Measurements from ENCODE around the gene CHTF8.

The CHTF8 gene

GRCh38 chr16:69113216-69113615, 19.2 kb downstream of the CHTF8 start:
- DNase-seq (ENCODE audit: low read depth in 3 of 3) = no peak

DNA sequence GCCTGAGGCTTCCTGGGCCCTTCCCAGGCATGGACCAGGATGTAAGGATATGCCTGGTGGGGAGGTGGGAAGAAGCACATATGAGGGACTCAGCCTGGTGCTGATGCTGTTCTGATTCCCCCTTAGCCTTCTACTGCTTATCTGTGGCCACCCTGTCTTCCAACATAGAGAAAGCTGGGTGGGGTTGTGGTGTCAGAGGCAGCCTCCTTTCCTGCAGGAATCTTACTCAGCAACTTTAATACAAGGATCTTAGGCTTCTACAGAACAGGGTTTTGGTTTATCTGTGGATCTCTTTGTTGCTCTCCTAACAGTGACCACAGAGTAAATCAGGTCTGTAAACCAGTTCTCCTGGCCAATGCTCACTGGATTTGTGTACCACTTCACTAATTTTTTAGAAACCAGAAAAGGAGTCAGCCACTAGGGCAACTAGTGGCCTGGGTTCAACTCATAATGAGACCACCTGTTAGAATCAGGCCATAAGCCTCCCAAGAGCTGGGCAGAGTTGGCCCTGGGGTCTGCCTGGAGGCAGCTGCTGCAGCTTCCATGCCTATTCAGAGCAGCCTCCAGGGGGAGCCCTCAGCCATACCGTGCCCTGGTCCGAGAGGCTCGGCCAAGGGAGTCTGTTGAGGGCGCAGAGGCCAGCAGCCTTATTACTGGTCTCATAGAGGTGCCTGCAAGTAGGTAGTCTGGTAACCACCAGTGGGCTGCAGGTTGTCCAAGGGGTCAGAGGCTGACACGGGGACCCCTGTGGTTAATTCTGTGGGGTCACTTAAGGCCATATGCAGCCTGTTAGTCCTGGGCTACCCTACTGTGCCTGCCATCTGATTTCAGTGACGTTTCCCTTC, 19.9 kb downstream of the CHTF8 start:
- peak in 2 of 3 experiments; percentile 9 to 21 for DNase-seq (ENCODE audit: low read depth in 3 of 3)

GRCh38 chr16:69111876-69112230, 20.5 kb downstream of the CHTF8 start:
- DNase-seq (ENCODE audit: low read depth in 3 of 3) = no peak

DNA sequence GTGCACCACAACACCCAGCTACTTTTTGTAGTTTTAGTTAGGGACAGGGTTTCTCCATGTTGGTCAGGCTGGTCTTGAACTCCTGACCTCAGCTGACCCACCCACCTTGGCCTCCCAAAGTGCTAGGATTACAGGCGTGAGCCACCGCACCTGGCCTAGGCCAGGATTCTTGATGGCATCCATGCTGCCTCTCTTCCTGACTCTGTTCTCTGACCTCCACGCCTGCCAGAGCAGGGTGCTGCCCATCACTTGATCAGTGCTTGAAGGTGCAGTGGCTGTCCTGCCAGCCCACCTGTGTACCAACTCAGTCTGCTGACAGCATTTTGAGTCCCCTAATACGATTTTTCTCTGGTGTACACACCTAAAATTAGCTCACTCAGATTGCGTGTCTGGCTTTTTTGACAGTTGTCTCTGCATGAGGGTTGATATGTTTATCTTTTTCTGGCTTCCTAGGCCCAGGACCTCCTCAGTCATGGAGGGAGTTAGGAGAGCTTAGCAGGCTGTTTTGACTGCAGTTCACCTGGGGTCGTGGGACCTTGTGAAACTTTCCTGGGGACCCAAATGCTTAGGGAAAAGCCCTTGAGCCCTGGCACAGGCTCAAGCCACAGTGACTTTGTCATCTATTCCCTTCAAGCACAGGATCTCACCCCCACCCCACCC, 21.0 kb downstream of the CHTF8 start:
- no peak for DNase-seq (ENCODE audit: low read depth in 3 of 3)

DNA sequence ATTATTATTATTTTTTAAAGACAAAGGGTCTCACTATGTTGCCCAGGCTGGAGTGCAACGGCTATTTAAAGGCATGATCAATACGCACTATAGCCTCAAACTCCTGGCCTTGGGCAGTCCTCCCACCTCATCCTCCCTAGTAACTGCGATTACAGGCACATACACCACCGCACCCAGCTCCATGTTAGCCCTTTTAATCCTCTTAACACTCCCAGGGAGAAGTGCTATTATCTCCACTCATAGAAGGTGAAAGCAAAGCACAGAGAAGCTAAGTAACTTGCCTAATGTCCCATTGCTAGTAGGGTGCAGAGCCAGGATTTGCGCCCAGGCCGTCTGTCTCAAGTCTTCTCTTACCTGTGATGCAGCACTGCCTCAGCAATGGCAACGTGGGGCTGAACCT, 22.0 kb downstream of the CHTF8 start:
- no peak for DNase-seq (ENCODE audit: low read depth in 3 of 3)

DNA sequence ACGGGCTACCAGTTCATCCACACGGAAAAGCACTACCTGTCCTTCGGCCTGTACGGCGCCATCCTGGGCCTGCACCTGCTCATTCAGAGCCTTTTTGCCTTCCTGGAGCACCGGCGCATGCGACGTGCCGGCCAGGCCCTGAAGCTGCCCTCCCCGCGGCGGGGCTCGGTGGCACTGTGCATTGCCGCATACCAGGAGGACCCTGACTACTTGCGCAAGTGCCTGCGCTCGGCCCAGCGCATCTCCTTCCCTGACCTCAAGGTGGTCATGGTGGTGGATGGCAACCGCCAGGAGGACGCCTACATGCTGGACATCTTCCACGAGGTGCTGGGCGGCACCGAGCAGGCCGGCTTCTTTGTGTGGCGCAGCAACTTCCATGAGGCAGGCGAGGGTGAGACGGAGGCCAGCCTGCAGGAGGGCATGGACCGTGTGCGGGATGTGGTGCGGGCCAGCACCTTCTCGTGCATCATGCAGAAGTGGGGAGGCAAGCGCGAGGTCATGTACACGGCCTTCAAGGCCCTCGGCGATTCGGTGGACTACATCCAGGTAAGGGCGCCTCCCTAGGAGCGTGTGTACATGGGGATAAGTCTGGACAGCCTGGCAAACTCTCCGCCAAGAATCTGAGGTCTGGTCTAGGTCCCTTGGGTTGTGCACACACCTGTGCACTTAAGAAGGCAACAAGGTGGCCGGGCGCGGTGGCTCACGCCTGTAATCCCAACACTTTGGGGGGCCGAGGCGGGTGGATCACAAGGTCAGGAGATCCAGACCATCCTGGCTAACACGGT, 22.7 kb downstream of the CHTF8 start:
- no peak for DNase-seq (ENCODE audit: low read depth in 3 of 3)

GRCh38 chr16:69108905-69109252, 23.5 kb downstream of the CHTF8 start:
- no peak for DNase-seq (ENCODE audit: low read depth in 3 of 3)

DNA sequence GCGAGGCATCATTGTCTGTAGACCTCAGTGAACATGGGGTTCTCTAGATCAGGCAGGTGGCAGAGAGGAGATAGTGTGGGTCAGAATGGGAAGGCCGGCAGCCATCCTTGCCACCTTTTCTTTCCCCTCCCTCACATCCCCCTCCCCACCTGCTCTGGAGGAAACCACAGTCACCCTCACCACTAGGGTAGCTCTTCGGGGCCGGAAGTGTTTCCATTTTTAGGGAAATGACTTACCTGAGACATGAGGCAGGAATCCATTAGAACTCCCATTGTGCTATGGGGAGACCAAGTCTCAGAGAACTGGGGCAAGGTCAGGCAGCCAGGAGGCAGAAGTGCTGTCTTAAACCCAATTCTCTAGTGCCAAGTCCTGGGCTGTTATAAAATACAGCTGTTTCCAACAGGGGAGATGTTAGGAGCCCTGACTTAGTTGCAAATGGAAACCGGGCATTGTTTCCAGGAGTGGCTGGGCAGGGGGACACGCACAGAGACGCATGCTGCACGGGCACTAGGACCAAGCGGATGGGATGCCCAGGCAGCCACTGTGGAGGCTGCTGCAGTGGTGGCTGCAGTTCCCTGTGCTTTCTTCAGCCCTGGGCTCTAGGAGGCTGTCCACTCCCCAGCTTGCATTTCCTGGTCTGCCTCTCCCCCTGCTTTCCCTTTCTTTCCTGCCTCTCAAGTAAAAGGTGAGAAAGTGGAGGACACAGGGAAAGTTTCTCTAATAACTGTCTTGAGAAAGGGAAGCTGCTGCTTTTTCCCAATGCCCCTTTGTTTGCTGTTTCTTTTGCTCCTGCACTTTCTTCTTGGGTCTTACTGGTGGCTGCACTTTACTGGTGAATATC, 24.1 kb downstream of the CHTF8 start:
- no peak for DNase-seq (ENCODE audit: low read depth in 3 of 3)

DNA sequence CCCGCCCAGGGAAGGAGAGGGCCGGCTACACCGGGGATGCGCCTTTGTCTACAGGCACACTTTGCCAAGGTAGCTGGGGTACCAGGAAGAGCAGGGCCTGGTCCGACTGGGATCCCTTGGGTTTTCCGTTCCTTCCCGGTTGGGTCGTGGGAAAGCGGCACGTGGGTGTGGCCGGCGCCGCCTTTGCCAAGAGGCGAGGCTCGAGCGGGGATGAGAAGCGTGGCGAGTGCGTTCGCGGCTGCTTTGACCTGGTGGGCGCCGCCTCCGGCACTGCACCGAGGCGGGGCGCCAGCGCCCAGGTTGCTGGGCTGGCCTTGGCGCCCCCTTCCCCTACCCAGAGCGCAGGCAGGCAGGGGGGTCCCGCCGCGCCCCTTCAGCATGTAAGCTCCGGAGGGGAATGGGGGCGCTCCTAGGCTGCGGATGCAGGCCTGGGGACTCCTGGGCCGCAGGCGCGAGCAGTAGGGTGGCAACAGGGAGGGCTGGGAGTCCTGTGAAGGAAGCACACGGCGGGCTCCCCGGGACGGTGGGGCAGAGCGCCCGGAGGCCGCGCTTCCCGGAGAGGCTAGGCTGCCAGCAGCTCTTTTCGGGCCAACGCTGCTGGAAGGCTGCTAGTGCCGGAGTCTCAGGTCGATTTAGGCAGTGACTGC, 24.9 kb downstream of the CHTF8 start:
- DNase-seq (ENCODE audit: low read depth in 3 of 3) = no peak

DNA sequence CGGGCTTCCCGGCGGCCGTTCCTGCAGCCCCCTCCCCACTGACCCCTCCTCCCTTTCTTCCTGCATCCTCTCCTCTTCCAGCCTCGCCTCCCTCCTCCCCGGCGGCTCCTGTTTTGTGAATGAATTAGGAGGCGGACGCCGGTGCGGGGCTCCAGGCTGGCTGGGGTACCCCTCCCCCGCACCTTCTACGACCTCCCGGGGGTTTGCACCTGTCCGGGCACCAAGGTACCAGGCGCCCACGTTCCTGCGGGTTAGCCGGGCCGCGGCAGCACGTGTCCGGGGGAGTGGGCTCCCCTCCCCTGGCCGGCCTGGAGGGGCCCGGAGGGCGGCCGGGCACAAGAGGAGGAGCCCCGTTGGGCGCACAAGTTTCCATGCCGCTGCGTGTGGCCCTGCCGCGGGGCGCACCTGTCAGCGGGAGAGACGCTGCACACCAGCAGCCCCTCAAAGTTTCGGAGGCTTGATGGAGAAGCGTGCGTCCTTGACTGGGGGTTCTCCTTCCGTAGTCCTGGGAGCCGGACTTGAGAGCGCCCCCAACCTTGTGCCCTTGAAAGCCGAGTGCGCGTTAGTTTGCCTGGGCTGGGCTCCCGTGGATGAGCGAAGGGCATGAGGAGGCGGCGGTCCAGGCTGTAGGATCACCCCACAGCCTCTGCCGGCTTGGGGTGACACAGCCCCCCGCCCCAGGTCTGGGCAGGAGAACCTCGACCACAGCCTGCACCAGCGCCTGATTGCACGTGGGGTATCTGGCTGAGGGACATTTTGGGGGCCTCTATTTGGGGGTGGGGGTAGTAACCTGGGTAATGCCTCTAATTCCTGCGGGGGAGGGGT, 25.7 kb downstream of the CHTF8 start:
- DNase-seq (ENCODE audit: low read depth in 3 of 3) = no peak

DNA sequence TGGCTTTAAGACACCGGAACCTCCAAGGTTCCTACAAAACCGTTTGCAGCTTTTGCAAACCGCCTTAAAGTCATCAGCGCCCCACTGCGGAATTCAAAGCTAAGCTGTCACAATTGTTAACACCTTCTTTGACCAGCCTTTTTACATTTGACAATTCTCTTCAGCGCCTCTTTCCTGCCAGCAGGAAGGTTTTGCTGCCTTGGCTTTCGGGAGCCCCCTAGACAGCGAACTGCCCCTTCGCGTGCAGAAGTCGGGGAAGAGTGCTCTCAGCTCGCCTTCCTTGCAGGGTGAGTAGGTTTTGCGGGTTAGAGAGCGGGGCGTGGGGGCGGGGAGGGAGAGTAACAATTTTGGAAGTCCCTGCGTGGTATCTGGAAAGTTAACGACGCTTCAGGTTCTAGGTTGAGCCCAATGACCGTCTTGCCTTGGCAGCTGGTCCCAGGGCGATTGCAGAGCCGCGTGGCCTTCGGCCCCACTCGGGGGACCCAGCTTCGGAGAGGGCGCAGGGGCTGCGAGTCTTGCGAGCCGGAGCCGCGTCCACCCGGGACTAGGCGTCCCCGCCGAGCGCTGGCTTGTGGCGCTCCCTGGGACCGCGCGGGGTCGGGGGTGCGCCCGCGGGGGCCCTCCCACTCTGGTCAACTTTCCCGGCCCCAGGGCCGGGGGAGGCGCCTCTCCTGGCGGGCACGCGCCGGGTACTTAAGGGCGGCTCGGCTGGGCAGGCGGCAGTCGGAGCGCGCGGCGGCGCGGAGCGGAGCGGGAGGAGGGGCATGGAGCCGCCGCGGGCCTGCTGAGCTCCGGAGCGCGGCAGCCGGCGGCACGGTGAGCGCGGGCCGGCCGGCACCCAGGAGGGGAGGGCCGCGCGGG, 26.7 kb downstream of the CHTF8 start, which contains the start of gene HAS3:
TSS of gene HAS3 (plus strand) at position 153 of the 861 bp plus-strand sequence. CDS start 3,743 bp downstream, outside the sequence.
- DNase-seq (ENCODE audit: low read depth in 3 of 3) = no peak

DNA sequence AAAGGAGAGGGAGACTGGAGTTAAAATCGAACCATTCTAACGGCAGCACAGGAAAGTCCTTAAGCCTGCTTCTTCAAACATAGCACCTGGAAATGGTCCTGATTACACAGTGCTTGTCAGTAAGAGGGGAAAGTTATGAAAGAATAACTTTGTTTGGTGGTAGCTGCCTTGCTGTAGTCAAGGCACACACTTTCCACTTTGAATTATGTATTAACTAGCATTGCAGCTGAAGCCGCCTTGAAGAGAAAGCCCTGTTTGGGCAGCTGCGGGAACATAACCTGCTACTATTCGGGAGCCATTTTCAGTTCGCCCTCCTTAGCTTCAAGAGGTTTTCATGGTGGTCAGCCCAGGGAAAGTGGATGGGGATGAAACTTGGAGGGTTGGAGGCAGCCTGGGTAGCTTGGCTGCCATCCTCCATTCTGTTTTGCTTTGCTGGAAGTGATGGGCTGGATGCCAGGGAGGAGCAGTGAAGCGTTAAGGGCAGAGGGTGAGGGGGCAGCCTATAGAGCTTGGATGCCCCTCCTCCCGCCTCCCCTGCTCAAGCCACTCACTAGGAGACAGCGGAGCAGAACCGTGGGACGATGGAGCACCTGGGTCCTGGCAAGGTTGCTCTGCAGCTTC, 32.2 kb downstream of the CHTF8 start:
- DNase-seq (ENCODE audit: low read depth in 3 of 3) = no peak

DNA sequence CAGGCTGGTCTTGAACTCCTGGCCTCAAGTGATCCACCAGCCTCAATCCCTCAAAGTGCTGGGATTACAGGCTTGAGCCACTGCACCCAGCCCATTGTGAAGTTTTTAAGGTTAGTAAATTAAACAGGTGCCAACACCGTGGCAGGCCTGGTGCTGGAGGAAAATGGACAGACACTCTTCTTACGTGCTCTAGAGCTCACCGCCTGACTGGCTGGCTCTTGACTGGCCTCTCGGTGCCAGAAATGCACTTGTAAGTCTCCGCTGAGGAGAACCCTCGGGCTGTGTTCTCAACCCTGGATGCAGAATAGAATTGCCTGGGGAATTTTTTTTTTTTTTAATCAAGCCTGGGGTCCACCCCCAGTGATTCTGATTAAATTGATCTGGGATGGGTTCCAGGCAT, 37.2 kb downstream of the CHTF8 start:
- no peak for DNase-seq (ENCODE audit: low read depth in 3 of 3)

- DNase-seq (ENCODE audit: low read depth in 3 of 3) = no peak
Measured at GRCh38 chr16:69094501-69094900, 37.9 kb downstream of the CHTF8 start.

DNA sequence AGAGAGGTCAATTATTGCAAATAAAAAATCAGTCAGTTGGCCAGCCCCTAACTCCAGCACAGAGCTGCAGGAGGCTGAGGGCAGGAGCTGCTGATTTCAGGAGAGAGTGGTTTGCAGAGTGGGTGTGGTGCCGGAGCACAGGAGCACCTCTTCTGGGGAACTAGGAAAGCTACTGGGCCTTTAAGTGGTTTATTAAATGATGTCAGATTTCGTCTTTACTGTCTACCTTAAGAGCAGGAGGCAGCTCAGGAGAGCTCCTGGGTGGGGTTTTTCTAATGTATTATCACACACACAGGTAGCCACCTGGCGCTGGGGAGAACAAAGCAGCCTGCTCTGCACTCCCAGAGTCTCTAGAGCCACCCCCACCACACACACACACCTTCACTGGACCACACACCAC, 38.4 kb downstream of the CHTF8 start:
- DNase-seq (ENCODE audit: low read depth in 3 of 3) = no peak

- no peak for DNase-seq (ENCODE audit: low read depth in 3 of 3)
Measured at GRCh38 chr16:69089091-69089910, 43.1 kb downstream of the CHTF8 start.

- no peak for DNase-seq (ENCODE audit: low read depth in 3 of 3)
Measured at GRCh38 chr16:69088684-69089083, 43.7 kb downstream of the CHTF8 start.

- no peak for DNase-seq (ENCODE audit: low read depth in 3 of 3)
Measured at GRCh38 chr16:69087161-69087581, 45.2 kb downstream of the CHTF8 start.
